ENCODE measurements around the gene PSRC1.

The PSRC1 gene

GRCh38 chr1:109261578-109261977 is 21.4 kb downstream of the PSRC1 start:
- no peak for DNase-seq
- no peaks in the 10 kb centered on the region for H3K36me3 Mint-ChIP-seq (ENCODE audit: low read depth)
- no peaks in the 10 kb centered on the region for H3K4me1 Mint-ChIP-seq (ENCODE audit: low read depth)
- H3K9me3 Mint-ChIP-seq, result no peaks in the 10 kb centered on the region
- no peak overlapping the region for H3K4me3 Mint-ChIP-seq
- no peak overlapping the region for H3K27ac Mint-ChIP-seq
- no peaks in the 10 kb centered on the region for H3K27me3 Mint-ChIP-seq

GRCh38 chr1:109261006-109261405 is 21.9 kb downstream of the PSRC1 start:
- no peaks in the 10 kb centered on the region for H3K27me3 Mint-ChIP-seq
- H3K36me3 Mint-ChIP-seq (ENCODE audit: low read depth), result no peaks in the 10 kb centered on the region
- H3K4me1 Mint-ChIP-seq (ENCODE audit: low read depth), result no peaks in the 10 kb centered on the region
- H3K4me3 Mint-ChIP-seq, result no peak overlapping the region
- H3K9me3 Mint-ChIP-seq, result no peaks in the 10 kb centered on the region
- no peak for DNase-seq
- H3K27ac Mint-ChIP-seq, result no peak overlapping the region

GRCh38 chr1:109259674-109260557 is 23.0 kb downstream of the PSRC1 start:
- H3K4me3 Mint-ChIP-seq, result no peak overlapping the region
- H3K27ac Mint-ChIP-seq, result no peak overlapping the region
- H3K27me3 Mint-ChIP-seq, result no peaks in the 10 kb centered on the region
- no peaks in the 10 kb centered on the region for H3K4me1 Mint-ChIP-seq (ENCODE audit: low read depth)
- no peak for DNase-seq
- H3K36me3 Mint-ChIP-seq (ENCODE audit: low read depth), result no peaks in the 10 kb centered on the region
- no peaks in the 10 kb centered on the region for H3K9me3 Mint-ChIP-seq

GRCh38 chr1:109258481-109259466 is 24.2 kb downstream of the PSRC1 start:
- Mint-ChIP-seq H3K9me3 (no peaks in the 10 kb centered on the region), H3K4me1 (ENCODE audit: low read depth) (no peaks in the 10 kb centered on the region), H3K36me3 (ENCODE audit: low read depth) (no peaks in the 10 kb centered on the region), H3K4me3 (no peak overlapping the region), H3K27ac (no peak overlapping the region), H3K27me3 (no peaks in the 10 kb centered on the region)
- DNase-seq, result no peak

GRCh38 chr1:109257682-109258421 is 25.1 kb downstream of the PSRC1 start:
- Mint-ChIP-seq H3K4me3 (no peak overlapping the region), H3K9me3 (no peaks in the 10 kb centered on the region), H3K27ac (no peak overlapping the region), H3K4me1 (ENCODE audit: low read depth) (no peaks in the 10 kb centered on the region), H3K27me3 (no peaks in the 10 kb centered on the region), H3K36me3 (ENCODE audit: low read depth) (no peaks in the 10 kb centered on the region)
- no peak for DNase-seq

GRCh38 chr1:109256971-109257681 is 25.8 kb downstream of the PSRC1 start:
- no peak for DNase-seq

GRCh38 chr1:109256085-109256484 is 26.9 kb downstream of the PSRC1 start:
- Mint-ChIP-seq H3K27me3 (peaks cover under 1% of the 10 kb centered on the region), H3K4me1 (ENCODE audit: low read depth) (no peaks in the 10 kb centered on the region), H3K9me3 (no peaks in the 10 kb centered on the region), H3K4me3 (no peak overlapping the region), H3K27ac (no peak overlapping the region), H3K36me3 (ENCODE audit: low read depth) (no peaks in the 10 kb centered on the region)
- no peak for DNase-seq

More at GRCh38 chr1:109256971-109257681, 25.8 kb downstream of the PSRC1 start:
- H3K4me3 Mint-ChIP-seq, result no peak overlapping the region
- H3K4me1 Mint-ChIP-seq (ENCODE audit: low read depth), result no peaks in the 10 kb centered on the region
- no peaks in the 10 kb centered on the region for H3K36me3 Mint-ChIP-seq (ENCODE audit: low read depth)
- no peaks in the 10 kb centered on the region for H3K27me3 Mint-ChIP-seq
- H3K9me3 Mint-ChIP-seq, result no peaks in the 10 kb centered on the region
- H3K27ac Mint-ChIP-seq, result no peak overlapping the region

GRCh38 chr1:109255678-109256077 is 27.3 kb downstream of the PSRC1 start:
- Mint-ChIP-seq H3K27ac (no peak overlapping the region), H3K27me3 (peaks cover 5% of the 10 kb centered on the region), H3K4me3 (no peak overlapping the region)

GRCh38 chr1:109255097-109255651 is 27.8 kb downstream of the PSRC1 start:
- no peaks in the 10 kb centered on the region for H3K36me3 Mint-ChIP-seq (ENCODE audit: low read depth)
- no peak overlapping the region for H3K4me3 Mint-ChIP-seq
- H3K4me1 Mint-ChIP-seq (ENCODE audit: low read depth), result no peaks in the 10 kb centered on the region
- no peaks in the 10 kb centered on the region for H3K9me3 Mint-ChIP-seq
- no peak overlapping the region for H3K27ac Mint-ChIP-seq
- DNase-seq, result no peak
- peaks cover 7% of the 10 kb centered on the region for H3K27me3 Mint-ChIP-seq

More at GRCh38 chr1:109255678-109256077, 27.3 kb downstream of the PSRC1 start:
- H3K9me3 Mint-ChIP-seq, result no peaks in the 10 kb centered on the region
- no peaks in the 10 kb centered on the region for H3K4me1 Mint-ChIP-seq (ENCODE audit: low read depth)
- no peak for DNase-seq
- H3K36me3 Mint-ChIP-seq (ENCODE audit: low read depth), result no peaks in the 10 kb centered on the region

GRCh38 chr1:109254621-109255096 is 28.3 kb downstream of the PSRC1 start:
- Mint-ChIP-seq H3K4me1 (ENCODE audit: low read depth) (no peaks in the 10 kb centered on the region), H3K4me3 (no peak overlapping the region), H3K27ac (no peak overlapping the region), H3K9me3 (no peaks in the 10 kb centered on the region), H3K27me3 (peaks cover 7% of the 10 kb centered on the region), H3K36me3 (ENCODE audit: low read depth) (no peaks in the 10 kb centered on the region)
- no peak for DNase-seq

- no peaks in the 10 kb centered on the region for H3K36me3 Mint-ChIP-seq (ENCODE audit: low read depth)
- no peak overlapping the region for H3K4me3 Mint-ChIP-seq
Measured at GRCh38 chr1:109253803-109254620, 28.9 kb downstream of the PSRC1 start.

GRCh38 chr1:109252893-109253802 is 29.8 kb downstream of the PSRC1 start:
- H3K4me1 Mint-ChIP-seq (ENCODE audit: low read depth), result peaks cover 4% of the 10 kb centered on the region
- H3K9me3 Mint-ChIP-seq, result no peaks in the 10 kb centered on the region
- H3K36me3 Mint-ChIP-seq (ENCODE audit: low read depth), result no peaks in the 10 kb centered on the region
- H3K4me3 Mint-ChIP-seq, result no peak overlapping the region
- DNase-seq, result no peak
- peaks cover 9% of the 10 kb centered on the region for H3K27me3 Mint-ChIP-seq
- no peak overlapping the region for H3K27ac Mint-ChIP-seq

More at GRCh38 chr1:109253803-109254620, 28.9 kb downstream of the PSRC1 start:
- H3K9me3 Mint-ChIP-seq, result no peaks in the 10 kb centered on the region
- DNase-seq, result no peak
- peaks cover 3% of the 10 kb centered on the region for H3K4me1 Mint-ChIP-seq (ENCODE audit: low read depth)
- H3K27me3 Mint-ChIP-seq, result peaks cover 8% of the 10 kb centered on the region
- no peak overlapping the region for H3K27ac Mint-ChIP-seq

Data from activated T-cell treated with anti-CD3 and anti-CD28 coated beads, Interleukin-2, amount 50 U/mL, for 24 hours (primary cell).